Measurements from ENCODE around the gene TRAF7.

Gene TRAF7

GRCh38 chr16:2183671-2184070 lies 28.1 kb downstream of the TRAF7 start:
- no peak for DNase-seq (ENCODE audit: low spot score)

- DNase-seq (ENCODE audit: low spot score) = no peak
Measured at GRCh38 chr16:2184346-2184745, 28.8 kb downstream of the TRAF7 start.

- DNase-seq (ENCODE audit: low spot score) = no peak
Measured at GRCh38 chr16:2184962-2185361, 29.4 kb downstream of the TRAF7 start.

GRCh38 chr16:2186064-2186463 lies 30.5 kb downstream of the TRAF7 start:
- DNase-seq (ENCODE audit: low spot score) = no peak

GRCh38 chr16:2186505-2186904 lies 30.9 kb downstream of the TRAF7 start:
- DNase-seq (ENCODE audit: low spot score) = no peak

GRCh38 chr16:2187212-2187611 lies 31.6 kb downstream of the TRAF7 start:
- DNase-seq (ENCODE audit: low spot score) = no peak

- DNase-seq (ENCODE audit: low spot score) = no peak
Measured at GRCh38 chr16:2188395-2188794, 32.8 kb downstream of the TRAF7 start.

GRCh38 chr16:2189252-2189893 lies 33.8 kb downstream of the TRAF7 start:
- DNase-seq (ENCODE audit: low spot score) = no peak

GRCh38 chr16:2190002-2190658 lies 34.5 kb downstream of the TRAF7 start:
- DNase-seq (ENCODE audit: low spot score) = no peak

GRCh38 chr16:2190659-2191445 lies 35.3 kb downstream of the TRAF7 start:
- DNase-seq (ENCODE audit: low spot score) = no peak

- DNase-seq (ENCODE audit: low spot score) = no peak
Measured at GRCh38 chr16:2191446-2191706, 35.8 kb downstream of the TRAF7 start.

- DNase-seq (ENCODE audit: low spot score) = no peak
Measured at GRCh38 chr16:2194166-2194834, 38.7 kb downstream of the TRAF7 start.

- DNase-seq (ENCODE audit: low spot score) = no peak
Measured at GRCh38 chr16:2194852-2195321, 39.3 kb downstream of the TRAF7 start.

GRCh38 chr16:2195322-2196161 lies 40.0 kb downstream of the TRAF7 start:
- no peak for DNase-seq (ENCODE audit: low spot score)

GRCh38 chr16:2196162-2196980 lies 40.8 kb downstream of the TRAF7 start, which contains the start of gene CASKIN1:
Gene CASKIN1, minus strand, starts transcription at chr16:2196605. Its CDS starts 173 bp downstream, at chr16:2196432.
- no peak for DNase-seq (ENCODE audit: low spot score)

GRCh38 chr16:2196981-2197511 lies 41.5 kb downstream of the TRAF7 start:
- DNase-seq (ENCODE audit: low spot score) = no peak

GRCh38 chr16:2197765-2198164 lies 42.2 kb downstream of the TRAF7 start:
- DNase-seq (ENCODE audit: low spot score) = no peak

GRCh38 chr16:2198283-2198682 lies 42.7 kb downstream of the TRAF7 start:
- DNase-seq (ENCODE audit: low spot score) = no peak

GRCh38 chr16:2199095-2199494 lies 43.5 kb downstream of the TRAF7 start:
- DNase-seq (ENCODE audit: low spot score) = no peak

- DNase-seq (ENCODE audit: low spot score) = no peak
Measured at GRCh38 chr16:2199621-2200139, 44.1 kb downstream of the TRAF7 start.

All from left forelimb (tissue), 1 donor.